OCI-LY3 (cell line): ENCODE results near the gene PRKCE.

Experiments
- EZH2phosphoT487 ChIP-seq: fragments of 200-600 bp; shearing (Covaris generic); IDR thresholded peaks from 2 replicates; pipeline ENCODE4 v1.6.1; 2018; ENCODE audit warnings: antibody characterized with exemption, mixed run types, low read depth
- TF ChIP-seq, protein P1 (sequence below): fragments of 200-600, 300-600 bp; sonication (generic); IDR thresholded peaks from 2 replicates; pipeline ENCODE4 v1.5.1; 2014; ENCODE audit warnings: antibody characterized with exemption, low read length, low read depth

GRCh38 chr2:45980161-45980865, 328.8 kb downstream of the PRKCE start:
- TF ChIP-seq, protein P1, sequence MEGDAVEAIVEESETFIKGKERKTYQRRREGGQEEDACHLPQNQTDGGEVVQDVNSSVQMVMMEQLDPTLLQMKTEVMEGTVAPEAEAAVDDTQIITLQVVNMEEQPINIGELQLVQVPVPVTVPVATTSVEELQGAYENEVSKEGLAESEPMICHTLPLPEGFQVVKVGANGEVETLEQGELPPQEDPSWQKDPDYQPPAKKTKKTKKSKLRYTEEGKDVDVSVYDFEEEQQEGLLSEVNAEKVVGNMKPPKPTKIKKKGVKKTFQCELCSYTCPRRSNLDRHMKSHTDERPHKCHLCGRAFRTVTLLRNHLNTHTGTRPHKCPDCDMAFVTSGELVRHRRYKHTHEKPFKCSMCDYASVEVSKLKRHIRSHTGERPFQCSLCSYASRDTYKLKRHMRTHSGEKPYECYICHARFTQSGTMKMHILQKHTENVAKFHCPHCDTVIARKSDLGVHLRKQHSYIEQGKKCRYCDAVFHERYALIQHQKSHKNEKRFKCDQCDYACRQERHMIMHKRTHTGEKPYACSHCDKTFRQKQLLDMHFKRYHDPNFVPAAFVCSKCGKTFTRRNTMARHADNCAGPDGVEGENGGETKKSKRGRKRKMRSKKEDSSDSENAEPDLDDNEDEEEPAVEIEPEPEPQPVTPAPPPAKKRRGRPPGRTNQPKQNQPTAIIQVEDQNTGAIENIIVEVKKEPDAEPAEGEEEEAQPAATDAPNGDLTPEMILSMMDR = no peak
- TF ChIP-seq EZH2phosphoT487 = no peak
